Activated CD8-positive, alpha-beta memory T cell treated with anti-CD3 and anti-CD28 coated beads for 1 hour (primary cell): ENCODE data around the gene SIAH1.
"Not testable (repeated sequence)": the region's sequence is repeated elsewhere in the genome, so short reads cannot be mapped to it uniquely, and the experiment has no call there.

Experiments used
- DNase-seq, 2 donors: peaks; one replicate each; pipeline ENCODE4 v3.0.0-alpha.2; 2020; ENCODE audit warnings: low read depth in 1 of 2; ENCODE audit errors: extremely low read depth in 1 of 2

Gene SIAH1

DNA sequence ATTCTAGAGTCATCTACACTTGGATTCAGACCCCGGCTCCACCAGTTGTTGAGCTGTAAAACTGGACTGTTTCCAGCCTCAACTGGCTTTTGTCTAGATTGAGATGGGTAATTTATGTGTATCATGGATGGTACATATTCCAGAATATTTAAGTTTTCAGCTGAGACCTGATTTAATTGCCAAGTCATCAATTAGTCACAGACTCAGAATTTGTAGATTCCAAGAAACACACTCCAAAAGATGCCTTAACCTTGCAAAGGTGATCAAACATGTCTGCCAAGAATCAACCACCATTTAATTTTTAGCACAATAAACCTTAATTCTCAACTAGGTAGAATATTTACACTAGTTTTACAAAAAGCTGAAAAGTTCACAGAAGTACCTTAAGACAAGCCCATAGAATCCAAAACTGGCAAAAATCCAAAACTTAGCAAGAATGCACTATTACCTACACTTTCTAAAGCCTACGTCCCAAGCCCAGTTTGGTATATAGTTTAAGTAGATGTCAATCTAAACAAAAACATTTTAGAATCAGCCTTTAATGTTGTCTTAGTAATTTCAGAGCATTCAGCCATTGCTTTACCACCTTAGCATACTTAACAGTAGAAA, 17.7 kb downstream of the SIAH1 start:
- no peak for DNase-seq

DNA sequence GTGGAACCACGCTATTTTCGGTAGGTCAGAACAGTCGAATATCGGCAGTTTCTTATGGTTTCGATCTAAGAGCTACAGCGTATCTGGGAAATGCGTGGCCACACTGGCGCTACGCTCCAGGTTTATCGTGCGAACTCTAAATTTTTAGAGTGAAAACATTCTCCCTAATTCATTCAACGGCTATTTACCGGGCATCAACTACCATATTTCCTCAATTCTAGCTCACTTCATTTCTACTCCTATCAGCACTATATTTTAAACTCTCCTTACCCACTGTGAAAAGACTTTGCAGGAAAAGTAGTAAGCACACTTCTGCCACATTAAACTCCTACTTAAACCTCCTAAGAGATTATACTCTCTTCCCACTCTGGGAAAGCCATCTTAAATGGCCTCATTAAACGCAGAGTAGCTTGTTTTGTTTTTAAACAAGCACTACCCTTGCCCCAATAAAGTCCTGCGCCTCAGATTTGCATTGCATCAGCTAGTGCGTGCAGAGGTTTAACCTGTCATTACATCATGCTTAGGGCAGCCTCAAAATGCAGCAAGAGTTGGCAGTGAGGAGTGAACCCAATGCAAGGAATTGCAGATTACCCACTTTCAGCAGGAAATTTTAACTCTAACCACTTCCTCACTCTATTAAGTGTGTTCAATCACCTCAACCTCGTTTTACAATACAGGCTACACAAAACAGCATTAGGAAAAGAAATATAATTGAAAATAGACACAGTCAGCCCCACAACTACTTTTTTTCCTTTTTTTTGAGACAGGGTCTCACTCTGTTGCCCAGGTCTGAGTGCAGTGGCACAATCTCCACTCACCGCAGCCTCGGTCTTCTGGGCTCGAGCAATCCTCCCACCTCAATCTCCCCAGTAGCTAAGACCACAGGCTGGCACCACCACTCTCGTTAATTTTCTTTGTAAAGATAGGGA, 18.8 kb downstream of the SIAH1 start:
- DNase-seq: no peak

GRCh38 chr16:48365601-48366164, 19.5 kb downstream of the SIAH1 start:
- DNase-seq: peak; percentile 27 to 65

GRCh38 chr16:48365025-48365600, 20.1 kb downstream of the SIAH1 start:
- DNase-seq: no peak

DNA sequence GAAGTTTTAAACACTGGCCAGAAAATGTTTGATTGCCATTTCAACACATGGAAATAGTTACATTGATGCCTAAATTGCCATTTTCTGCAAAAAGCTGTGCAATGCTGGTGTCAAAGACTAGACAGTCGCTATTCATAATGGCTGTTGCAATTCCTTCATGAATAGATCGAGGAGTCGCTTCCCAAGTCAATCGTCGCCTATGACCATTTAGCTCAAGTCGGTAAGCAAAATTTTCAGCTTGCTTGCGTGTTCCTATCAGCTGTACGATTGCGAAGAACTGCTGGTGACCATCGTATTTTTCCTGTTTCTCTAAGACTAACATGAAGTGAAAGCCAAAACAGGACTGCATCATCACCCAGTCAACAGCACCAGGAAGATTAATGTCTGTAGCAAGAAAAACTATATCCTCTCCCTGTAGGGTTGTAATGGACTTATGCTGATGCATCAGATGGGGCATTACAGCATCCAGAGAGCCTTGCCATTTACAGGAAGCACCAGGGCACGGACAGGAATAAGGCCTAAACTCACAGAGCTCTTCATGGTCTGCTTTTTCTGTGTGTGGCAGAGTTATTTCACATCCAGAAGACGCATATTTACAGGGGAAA, 23.6 kb downstream of the SIAH1 start:
- no peak for DNase-seq

DNA sequence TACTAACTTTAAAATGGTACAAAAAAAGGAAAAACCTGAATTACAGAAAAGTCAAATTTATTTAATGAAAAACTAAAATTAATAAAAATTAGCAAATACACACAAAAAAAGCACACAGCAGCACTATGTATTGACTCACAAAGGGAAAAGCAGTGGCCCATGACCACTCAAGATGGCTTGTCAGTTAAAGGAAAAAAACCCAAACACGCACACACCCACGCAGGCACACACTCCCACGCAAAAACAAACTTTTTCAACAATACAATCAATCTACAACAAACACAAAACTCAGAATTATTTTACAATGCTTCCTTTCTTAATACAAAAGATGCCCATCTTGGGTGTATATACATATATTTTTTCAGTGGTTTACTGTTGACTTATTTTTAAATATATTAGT, 24.2 kb downstream of the SIAH1 start:
- no peak for DNase-seq

GRCh38 chr16:48359983-48360382, 25.2 kb downstream of the SIAH1 start:
- no peak for DNase-seq

GRCh38 chr16:48358419-48358818, 26.8 kb downstream of the SIAH1 start:
- DNase-seq: no peak

DNA sequence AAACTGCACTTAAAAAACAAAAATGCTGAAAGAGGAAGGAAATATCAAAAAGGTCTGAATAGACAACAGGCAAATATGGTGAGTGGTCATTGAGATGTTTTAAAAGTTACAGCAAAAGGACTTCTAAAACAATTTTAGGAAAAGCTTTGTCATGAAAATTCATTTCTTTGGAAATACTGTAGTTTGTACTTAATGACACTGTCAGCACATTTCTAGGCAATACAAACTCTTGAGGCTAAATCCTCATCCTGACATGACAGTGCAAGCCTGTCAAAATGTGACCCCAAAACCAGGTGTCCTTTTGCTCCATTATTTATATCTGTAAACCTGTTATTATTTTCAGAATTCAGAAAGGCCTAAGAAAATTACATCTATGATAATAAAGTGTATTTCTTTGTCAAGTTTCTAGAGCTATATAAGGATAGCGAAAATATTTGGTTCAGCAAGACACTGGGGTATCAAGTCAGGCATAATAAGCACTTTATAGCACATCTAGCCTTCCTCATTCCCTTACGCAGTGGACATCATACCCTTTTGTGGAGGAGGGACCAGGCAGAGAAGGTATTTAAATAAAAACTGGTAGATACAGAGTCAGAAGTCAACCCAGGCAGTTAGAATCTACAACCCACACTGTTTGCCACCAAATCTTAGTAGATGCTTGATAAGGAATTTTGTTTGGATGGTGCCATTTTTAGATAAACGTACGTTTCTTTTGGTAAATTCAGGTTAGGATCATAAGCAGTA, 28.4 kb downstream of the SIAH1 start:
- DNase-seq: no peak

- DNase-seq: no peak
Measured at GRCh38 chr16:48354877-48355855, 30.0 kb downstream of the SIAH1 start.

DNA sequence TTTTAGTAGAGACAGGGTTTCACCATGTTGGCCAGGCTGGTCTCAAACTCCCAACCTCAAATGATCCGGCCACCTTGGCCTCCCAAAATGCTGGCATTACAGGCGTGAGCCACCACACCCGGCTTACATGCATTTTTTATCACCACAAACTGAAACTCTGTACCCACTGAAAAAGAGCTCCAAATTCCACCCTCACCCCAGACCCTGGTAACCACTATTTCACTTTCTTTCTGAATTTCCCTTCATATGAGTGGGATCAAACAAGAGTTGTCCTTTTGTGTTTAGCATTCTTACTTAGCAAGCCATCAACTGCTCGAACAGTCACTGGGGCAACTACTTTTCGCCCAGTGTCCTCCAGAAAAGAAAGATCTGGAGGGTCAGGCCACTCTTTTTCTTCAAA, 30.8 kb downstream of the SIAH1 start:
- not testable (repeated sequence) for DNase-seq

DNA sequence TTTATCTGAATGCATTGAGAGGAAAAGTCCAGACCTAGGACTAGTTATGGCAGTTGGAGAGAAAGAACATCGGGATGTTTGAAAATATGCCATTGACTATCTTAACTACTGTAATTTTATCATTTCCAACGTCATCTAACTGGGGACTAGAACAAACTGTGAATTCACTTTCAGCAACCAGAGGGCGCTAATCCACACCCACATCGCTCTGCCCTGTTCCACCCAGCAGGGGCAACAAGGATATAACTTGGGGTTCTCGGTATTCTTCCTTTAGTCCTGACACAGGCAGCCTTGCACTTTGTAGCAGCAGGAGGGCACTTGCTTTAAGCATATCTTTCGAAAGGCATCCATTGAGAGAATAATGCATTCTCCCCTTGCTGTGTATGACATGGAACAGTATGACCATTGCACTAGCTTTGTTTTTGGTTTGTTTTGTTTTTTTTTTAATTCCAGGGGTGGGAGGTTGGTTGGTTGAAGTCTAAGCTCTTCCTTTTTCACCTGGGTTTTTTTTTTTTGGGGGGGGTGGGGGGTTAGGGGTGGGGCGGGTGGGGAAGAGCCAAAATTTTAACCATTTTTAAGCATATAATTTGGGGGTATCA, 31.5 kb downstream of the SIAH1 start:
- peak; percentile 28 to 32 for DNase-seq

- no peak for DNase-seq
Measured at GRCh38 chr16:48352648-48353390, 32.4 kb downstream of the SIAH1 start.

- no peak for DNase-seq
Measured at GRCh38 chr16:48350736-48351135, 34.5 kb downstream of the SIAH1 start.

- no peak for DNase-seq
Measured at GRCh38 chr16:48347980-48348379, 37.2 kb downstream of the SIAH1 start.

- DNase-seq: no peak
Measured at GRCh38 chr16:48347191-48347865, 37.9 kb downstream of the SIAH1 start.

GRCh38 chr16:48342591-48342990, 42.6 kb downstream of the SIAH1 start:
- DNase-seq: no peak

GRCh38 chr16:48340054-48340453, 45.2 kb downstream of the SIAH1 start:
- DNase-seq: no peak
